CD4-positive, alpha-beta T cell treated with Interleukin-21 for 1 hour (primary cell): ENCODE results near the gene CSMD2.

Experiments
- DNase-seq: peaks from one replicate; pipeline ENCODE4 v3.0.0-alpha.2; 2020

The CSMD2 gene

GRCh38 chr1:33736496-33736895 is 428.5 kb downstream of the CSMD2 start:
- DNase-seq, result no peak

GRCh38 chr1:33735624-33736023 is 429.4 kb downstream of the CSMD2 start:
- no peak for DNase-seq

- no peak for DNase-seq
Measured at GRCh38 chr1:33727310-33727709, 437.7 kb downstream of the CSMD2 start.

GRCh38 chr1:33726274-33726804 is 438.7 kb downstream of the CSMD2 start:
- no peak for DNase-seq

- DNase-seq, result no peak
Measured at GRCh38 chr1:33725556-33726160, 439.4 kb downstream of the CSMD2 start.

- no peak for DNase-seq
Measured at GRCh38 chr1:33725037-33725436, 440.0 kb downstream of the CSMD2 start.

- DNase-seq, result no peak
Measured at GRCh38 chr1:33724348-33724747, 440.7 kb downstream of the CSMD2 start.

GRCh38 chr1:33723251-33723650 is 441.8 kb downstream of the CSMD2 start:
- no peak for DNase-seq

- DNase-seq, result no peak
Measured at GRCh38 chr1:33721301-33721815, 443.7 kb downstream of the CSMD2 start.

GRCh38 chr1:33719771-33720670 is 445.0 kb downstream of the CSMD2 start:
- DNase-seq, result no peak

GRCh38 chr1:33719326-33719725 is 445.7 kb downstream of the CSMD2 start:
- DNase-seq, result no peak

GRCh38 chr1:33718186-33718585 is 446.8 kb downstream of the CSMD2 start:
- DNase-seq, result no peak

- no peak for DNase-seq
Measured at GRCh38 chr1:33716976-33717688, 447.9 kb downstream of the CSMD2 start.

- no peak for DNase-seq
Measured at GRCh38 chr1:33715195-33715811, 449.7 kb downstream of the CSMD2 start.

GRCh38 chr1:33714421-33714820 is 450.6 kb downstream of the CSMD2 start:
- DNase-seq, result no peak

- DNase-seq, result no peak
Measured at GRCh38 chr1:33713058-33713877, 451.8 kb downstream of the CSMD2 start.

- DNase-seq, result no peak
Measured at GRCh38 chr1:33712186-33712585, 452.8 kb downstream of the CSMD2 start.

GRCh38 chr1:33711511-33711910 is 453.5 kb downstream of the CSMD2 start:
- no peak for DNase-seq

- no peak for DNase-seq
Measured at GRCh38 chr1:33710967-33711366, 454.1 kb downstream of the CSMD2 start.

- no peak for DNase-seq
Measured at GRCh38 chr1:33709783-33710718, 455.0 kb downstream of the CSMD2 start.
